ENCODE data around the gene SNAI3. TPM values are rescaled to one million over a fixed set of nuclear protein-coding genes. Genes with fewer than 3 reads are reported as not detected.

SNAI3 gene
- total and polyA plus RNA-seq, 9 of the 15 experiments (the other 6 are each of a cell fraction or from before 2014, with no cell fraction given), result 0.04 to 4.1 (median 0.80) TPM; not detected in 1

GRCh38 chr16:88651276-88651988 is 34.9 kb downstream of the SNAI3 start (continued):
- TF ChIP-seq, protein P1, sequence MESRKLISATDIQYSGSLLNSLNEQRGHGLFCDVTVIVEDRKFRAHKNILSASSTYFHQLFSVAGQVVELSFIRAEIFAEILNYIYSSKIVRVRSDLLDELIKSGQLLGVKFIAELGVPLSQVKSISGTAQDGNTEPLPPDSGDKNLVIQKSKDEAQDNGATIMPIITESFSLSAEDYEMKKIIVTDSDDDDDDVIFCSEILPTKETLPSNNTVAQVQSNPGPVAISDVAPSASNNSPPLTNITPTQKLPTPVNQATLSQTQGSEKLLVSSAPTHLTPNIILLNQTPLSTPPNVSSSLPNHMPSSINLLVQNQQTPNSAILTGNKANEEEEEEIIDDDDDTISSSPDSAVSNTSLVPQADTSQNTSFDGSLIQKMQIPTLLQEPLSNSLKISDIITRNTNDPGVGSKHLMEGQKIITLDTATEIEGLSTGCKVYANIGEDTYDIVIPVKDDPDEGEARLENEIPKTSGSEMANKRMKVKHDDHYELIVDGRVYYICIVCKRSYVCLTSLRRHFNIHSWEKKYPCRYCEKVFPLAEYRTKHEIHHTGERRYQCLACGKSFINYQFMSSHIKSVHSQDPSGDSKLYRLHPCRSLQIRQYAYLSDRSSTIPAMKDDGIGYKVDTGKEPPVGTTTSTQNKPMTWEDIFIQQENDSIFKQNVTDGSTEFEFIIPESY (CRISPR knock-in tag; IDR thresholded peaks at IDR 0.05), result peak; percentile 29; the same call in 1 of the 2 replicates
- peak; percentile 61; the same call in 1 of the 2 replicates for TF ChIP-seq ZNF592 (IDR thresholded peaks at IDR 0.05)
- no peak for TF ChIP-seq NCOA4 (IDR thresholded peaks at IDR 0.05; ENCODE audit: partially characterized antibody)
- TF ChIP-seq, protein P2, sequence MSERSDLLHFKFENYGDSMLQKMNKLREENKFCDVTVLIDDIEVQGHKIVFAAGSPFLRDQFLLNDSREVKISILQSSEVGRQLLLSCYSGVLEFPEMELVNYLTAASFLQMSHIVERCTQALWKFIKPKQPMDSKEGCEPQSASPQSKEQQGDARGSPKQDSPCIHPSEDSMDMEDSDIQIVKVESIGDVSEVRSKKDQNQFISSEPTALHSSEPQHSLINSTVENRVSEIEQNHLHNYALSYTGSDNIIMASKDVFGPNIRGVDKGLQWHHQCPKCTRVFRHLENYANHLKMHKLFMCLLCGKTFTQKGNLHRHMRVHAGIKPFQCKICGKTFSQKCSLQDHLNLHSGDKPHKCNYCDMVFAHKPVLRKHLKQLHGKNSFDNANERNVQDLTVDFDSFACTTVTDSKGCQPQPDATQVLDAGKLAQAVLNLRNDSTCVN (CRISPR knock-in tag; IDR thresholded peaks at IDR 0.05), result no peak
- no peak for TF ChIP-seq CLOCK (CRISPR knock-in tag; IDR thresholded peaks at IDR 0.05; ENCODE audit: borderline replicate concordance)
- TF ChIP-seq KLF10 (CRISPR knock-in tag; IDR thresholded peaks at IDR 0.05), result no peak
- TF ChIP-seq, protein P3, sequence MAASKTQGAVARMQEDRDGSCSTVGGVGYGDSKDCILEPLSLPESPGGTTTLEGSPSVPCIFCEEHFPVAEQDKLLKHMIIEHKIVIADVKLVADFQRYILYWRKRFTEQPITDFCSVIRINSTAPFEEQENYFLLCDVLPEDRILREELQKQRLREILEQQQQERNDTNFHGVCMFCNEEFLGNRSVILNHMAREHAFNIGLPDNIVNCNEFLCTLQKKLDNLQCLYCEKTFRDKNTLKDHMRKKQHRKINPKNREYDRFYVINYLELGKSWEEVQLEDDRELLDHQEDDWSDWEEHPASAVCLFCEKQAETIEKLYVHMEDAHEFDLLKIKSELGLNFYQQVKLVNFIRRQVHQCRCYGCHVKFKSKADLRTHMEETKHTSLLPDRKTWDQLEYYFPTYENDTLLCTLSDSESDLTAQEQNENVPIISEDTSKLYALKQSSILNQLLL (CRISPR knock-in tag; IDR thresholded peaks at IDR 0.05; ENCODE audit: borderline replicate concordance), result no peak
- peak; percentile 42; the same call in 1 of the 2 replicates for TF ChIP-seq HDAC2 (IDR thresholded peaks at IDR 0.05)
- no peak for TF ChIP-seq HDAC3 (IDR thresholded peaks at IDR 0.05; ENCODE audit: borderline replicate concordance, partially characterized antibody)
- TF ChIP-seq, protein P4, sequence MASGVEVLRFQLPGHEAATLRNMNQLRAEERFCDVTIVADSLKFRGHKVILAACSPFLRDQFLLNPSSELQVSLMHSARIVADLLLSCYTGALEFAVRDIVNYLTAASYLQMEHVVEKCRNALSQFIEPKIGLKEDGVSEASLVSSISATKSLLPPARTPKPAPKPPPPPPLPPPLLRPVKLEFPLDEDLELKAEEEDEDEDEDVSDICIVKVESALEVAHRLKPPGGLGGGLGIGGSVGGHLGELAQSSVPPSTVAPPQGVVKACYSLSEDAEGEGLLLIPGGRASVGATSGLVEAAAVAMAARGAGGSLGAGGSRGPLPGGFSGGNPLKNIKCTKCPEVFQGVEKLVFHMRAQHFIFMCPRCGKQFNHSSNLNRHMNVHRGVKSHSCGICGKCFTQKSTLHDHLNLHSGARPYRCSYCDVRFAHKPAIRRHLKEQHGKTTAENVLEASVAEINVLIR (CRISPR knock-in tag; IDR thresholded peaks at IDR 0.05), result no peak; the same call in 1 of the 2 replicates
- TF ChIP-seq JUNB (CRISPR knock-in tag; conservative IDR thresholded peaks at IDR 0.05), result no peak
- TF ChIP-seq IFI16 (CRISPR knock-in tag; IDR thresholded peaks at IDR 0.05), result no peak
- no peak for TF ChIP-seq DIDO1 (tag; IDR thresholded peaks at IDR 0.05; ENCODE audit: low read depth)

Measured in K562 (cell line).